GM18505 (cell line): ENCODE measurements around the gene ZNHIT1.
A peak's percentile ranks its signal among the peaks of the same experiment; 100 is the strongest.

Experiments used
- ATAC-seq: cut with Tn5 transposase; IDR thresholded peaks from one replicate; pipeline ENCODE4 v1.9.1; 2021; ENCODE audit not compliant: unreplicated experiment
- POLR2A ChIP-seq: IDR thresholded peaks from 4 replicates; pipeline ENCODE4 v1.6.1; 2011; ENCODE audit warnings: borderline replicate concordance; ENCODE audit not compliant: insufficient read depth, insufficient read length; ENCODE audit errors: extremely low read depth

The ZNHIT1 gene

GRCh38 chr7:101217388-101218235 is at the start of gene ZNHIT1, which contains the start of gene PLOD3:
ZNHIT1 (plus strand) TSS chr7:101218165; CDS start chr7:101218196, 31 bp downstream.
PLOD3 (minus strand) TSS chr7:101217581; CDS start chr7:101217274, 307 bp downstream.
- TF ChIP-seq POLR2A, result peak; percentile 51
- peak; percentile 63 for ATAC-seq

DNA sequence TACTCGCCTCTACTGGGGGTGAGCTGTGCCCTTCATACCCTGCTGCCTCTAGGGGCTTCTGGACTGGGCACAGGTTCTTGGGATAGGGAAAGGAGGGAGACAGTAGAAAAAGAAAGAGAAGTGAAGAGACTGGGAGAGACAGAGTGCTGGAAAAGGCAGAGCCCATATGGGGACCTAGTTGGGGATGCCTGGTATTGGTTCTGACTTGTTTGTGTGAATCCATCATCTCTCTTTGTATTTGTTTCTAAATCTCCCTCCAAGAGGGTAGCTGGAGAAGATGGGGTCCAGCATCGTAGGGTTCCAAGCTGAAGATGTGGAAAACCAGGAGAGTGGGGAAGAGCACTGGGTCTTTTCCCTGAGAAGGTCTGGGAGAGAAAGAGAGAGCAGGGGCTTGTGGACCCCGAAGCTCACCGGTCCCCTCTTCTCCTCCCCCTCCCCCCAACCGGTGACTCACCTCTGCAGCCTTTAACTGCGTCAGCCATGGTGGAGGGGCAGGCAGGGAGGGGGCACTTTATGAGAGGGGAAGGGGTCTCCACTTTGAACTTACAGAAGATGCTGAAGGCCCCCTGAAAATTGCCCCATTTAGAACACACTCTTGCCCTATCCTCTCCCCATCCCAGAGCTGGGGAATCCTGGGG is 49.4 kb upstream of the ZNHIT1 start:
- ATAC-seq, result no peak
- TF ChIP-seq POLR2A, result no peak

GRCh38 chr7:101169110-101169837 is 48.7 kb upstream of the ZNHIT1 start:
- no peak for TF ChIP-seq POLR2A
- ATAC-seq, result no peak

DNA sequence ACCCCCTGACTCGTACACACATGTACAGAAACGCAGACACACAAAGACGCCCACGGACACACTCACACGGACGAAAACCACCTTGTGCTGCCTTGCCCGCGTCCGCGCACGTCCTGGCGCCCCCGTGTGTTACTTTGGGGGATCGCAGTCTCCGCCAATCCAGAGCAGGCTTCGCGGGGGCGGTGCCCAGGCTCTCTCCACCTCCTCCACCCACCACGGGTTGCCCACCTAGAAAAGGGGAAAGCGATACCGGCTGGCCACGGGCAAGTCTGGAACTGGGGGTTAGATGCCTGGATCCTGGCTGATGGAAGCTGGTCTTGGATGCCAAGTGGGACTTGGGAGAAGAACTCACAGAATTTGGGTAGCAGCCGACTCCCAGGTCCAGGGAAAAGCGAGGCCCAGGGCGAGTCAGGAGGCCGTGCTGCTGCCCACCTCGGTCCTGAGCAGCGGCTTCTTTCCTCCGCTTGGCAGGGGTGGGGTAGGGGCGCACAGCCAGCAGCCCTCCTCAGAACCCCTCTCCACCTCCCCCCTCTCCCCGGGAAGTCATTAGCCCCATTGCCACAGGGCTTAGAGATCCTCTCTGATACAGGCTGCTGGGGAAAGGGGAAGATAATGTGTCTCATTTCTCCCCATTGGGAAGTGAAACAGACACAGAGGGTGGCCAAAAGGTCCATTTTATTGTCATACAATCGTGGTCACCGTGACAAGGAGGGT is 48.0 kb upstream of the ZNHIT1 start:
- no peak for TF ChIP-seq POLR2A
- ATAC-seq, result no peak

GRCh38 chr7:101170617-101171441 is 47.1 kb upstream of the ZNHIT1 start:
- TF ChIP-seq POLR2A, result no peak
- no peak for ATAC-seq

DNA sequence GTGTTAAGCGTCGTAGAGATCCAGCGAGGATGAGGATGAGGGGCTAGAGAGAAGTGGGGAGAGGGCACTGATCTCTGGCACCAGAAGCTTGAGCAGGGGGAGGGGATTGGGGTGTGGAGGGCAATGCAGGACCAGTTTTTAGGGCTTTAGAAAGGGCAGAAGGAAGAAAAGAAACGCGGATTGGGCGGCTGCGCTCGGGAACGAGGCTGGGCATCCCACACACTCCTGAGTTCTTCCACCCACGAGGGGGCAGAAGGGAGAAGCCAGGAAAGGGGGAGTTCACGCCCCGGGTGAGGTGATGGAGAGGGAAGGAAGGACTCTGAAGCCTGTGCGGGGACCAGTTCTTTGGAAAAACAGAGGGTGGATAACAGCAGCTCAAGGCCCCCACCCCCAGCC is 46.5 kb upstream of the ZNHIT1 start:
- no peak for TF ChIP-seq POLR2A

DNA sequence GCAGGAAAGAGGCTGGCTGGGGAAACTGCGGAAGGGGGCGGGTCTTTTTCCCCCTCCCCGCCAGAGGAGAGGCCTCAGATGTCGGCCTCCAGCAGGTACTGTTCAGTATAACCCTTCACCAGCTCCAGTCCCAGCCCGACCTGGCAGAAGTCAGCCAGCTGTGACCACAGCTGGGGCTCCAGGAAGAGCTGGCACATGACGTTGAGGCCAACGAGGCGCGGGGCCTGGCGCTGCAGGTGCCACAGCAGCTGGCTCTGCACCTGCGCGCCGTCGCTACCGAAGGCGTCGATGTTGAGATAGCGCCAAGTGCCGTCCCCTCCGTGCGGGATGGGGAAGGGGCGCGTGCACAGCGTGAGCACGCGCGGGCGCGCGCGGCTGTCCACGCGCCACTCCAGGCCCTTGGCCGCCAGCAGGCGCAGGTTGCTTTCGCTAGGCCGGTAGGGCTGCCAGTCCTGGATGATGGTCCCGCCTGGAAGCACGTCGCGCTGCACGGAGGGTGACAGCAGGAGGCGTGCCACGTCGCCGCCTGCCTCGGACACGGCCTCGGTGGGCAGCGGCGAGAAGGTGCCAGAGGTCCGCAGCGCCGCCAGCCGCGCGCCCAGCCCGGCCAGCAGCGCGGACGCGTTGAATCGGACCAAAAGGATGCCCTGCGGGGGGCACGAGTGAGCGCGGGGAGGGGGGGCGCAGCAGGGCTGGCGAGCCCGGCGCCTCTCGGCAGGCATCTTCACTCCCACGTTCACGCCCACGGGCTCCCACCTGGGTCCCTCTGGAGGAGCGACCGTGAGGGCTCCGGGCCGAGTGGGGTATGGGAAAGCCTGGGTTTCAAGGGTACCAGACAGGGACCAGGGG is 45.7 kb upstream of the ZNHIT1 start:
- no peak for ATAC-seq

More for the DNA sequence above, 46.5 kb upstream of the ZNHIT1 start:
- ATAC-seq, result no peak

DNA sequence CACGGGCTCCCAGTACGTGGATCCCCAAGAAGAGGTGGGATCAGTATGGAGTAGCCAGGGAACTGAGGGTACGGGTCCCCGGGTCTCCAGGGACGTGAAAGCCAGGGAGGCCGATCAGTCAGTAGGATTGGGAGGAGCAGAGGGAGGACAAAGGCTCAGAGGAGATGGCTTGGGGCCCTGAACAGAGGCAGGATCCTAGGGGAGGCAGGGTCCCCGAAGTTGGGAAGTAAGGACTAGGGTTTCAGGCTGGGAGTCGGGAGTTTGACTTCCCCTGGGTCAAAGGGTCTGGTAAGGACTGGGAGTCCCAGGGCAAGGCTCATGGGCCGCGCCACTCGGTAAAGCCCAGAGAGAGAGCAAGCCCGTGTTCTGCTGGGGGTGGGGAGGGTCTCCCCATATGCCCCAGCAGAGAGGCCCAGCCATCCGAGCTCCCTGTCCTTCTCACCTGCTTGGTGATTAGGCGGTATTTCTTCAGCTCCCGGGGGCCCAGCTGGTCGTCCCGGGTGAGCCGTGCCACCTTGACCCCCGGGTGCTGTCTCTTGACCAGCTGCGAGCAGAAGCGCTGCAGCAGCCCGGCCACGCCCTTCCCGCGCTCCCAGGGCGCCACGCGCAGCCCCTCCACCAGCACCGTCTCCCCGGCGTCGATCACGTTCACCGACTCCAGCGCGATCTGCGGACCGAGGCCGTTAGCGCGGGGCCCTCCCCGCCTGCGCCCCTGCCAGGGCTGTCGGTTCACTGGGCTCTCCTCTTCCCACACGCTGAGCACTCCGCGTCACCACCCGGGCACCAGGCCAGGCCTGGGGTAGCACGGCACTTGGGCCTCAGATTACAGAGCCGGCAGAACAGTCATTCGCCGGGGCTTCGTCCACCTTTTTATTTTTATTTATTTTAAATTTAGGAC is 44.9 kb upstream of the ZNHIT1 start:
- ATAC-seq, result no peak
- TF ChIP-seq POLR2A, result no peak

More for the DNA sequence above, 45.7 kb upstream of the ZNHIT1 start:
- TF ChIP-seq POLR2A, result no peak

DNA sequence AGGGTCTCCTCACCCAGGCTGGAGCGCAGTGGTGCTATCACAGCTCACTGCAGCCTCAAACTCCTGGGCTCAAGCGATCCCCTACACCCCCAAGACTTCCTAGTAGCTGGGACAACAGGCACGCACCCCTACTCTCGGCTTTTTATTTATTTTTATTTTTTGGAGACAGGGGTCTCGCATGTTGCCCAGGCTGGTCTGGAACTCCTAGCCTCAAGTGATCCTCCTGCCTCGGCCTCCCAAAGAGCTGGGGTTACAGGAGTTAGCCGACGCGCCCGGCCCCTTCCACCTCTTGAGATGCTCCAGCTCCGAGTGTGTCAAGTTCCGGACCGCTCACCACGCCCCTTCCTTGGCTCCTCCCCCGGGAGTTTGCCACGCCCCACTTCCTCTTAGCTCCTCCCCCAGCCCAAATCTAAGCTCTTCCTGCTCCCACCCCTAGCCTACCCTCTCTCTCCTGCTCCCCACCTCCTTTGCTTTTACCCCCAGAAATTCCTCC is 44.2 kb upstream of the ZNHIT1 start:
- no peak for ATAC-seq
- no peak for TF ChIP-seq POLR2A

- ATAC-seq, result no peak
- no peak for TF ChIP-seq POLR2A
These were observed 43.6 kb upstream of the ZNHIT1 start for GRCh38 chr7:101174322-101174854.
